Glomerular endothelial cell (primary cell): ENCODE measurements around the gene SPDEF. TPM values are rescaled to one million over a fixed set of nuclear protein-coding genes. Genes with fewer than 3 reads are reported as not detected.

Experiments
- DNase-seq: peaks from one replicate; pipeline ENCODE4 v3.0.0-alpha.2; 2011; ENCODE audit warnings: low read depth, low spot score; ENCODE audit errors: extremely low read depth
- total RNA-seq: library from RNA; depleted of rRNA; stranded (reverse); fragments of >200 nt; gene quantifications from 2 replicates; pipeline ENCODE4 v1.2.3, GENCODE V29; 2015

SPDEF gene
- total RNA-seq, 1 donor from 2014 or later = not detected

- DNase-seq = no peak
These were observed 8.1 kb upstream of the SPDEF start for GRCh38 chr6:34564181-34564580.

GRCh38 chr6:34563513-34563870 is 7.4 kb upstream of the SPDEF start:
- no peak for DNase-seq

- no peak for DNase-seq
These were observed 6.9 kb upstream of the SPDEF start for GRCh38 chr6:34562861-34563512.

GRCh38 chr6:34562350-34562749 is 6.2 kb upstream of the SPDEF start:
- DNase-seq = no peak

GRCh38 chr6:34561227-34561530 is 5.0 kb upstream of the SPDEF start:
- no peak for DNase-seq

GRCh38 chr6:34560366-34561226 is 4.5 kb upstream of the SPDEF start:
- no peak for DNase-seq

- no peak for DNase-seq
These were observed 3.7 kb upstream of the SPDEF start for GRCh38 chr6:34559651-34560365.

- no peak for DNase-seq
These were observed 2.1 kb upstream of the SPDEF start for GRCh38 chr6:34558172-34558714.

- no peak for DNase-seq
These were observed 1.1 kb upstream of the SPDEF start for GRCh38 chr6:34557228-34557627.

GRCh38 chr6:34556493-34556892 is 364 bp upstream of the SPDEF start:
- no peak for DNase-seq

- DNase-seq = no peak
These were observed 801 bp downstream of the SPDEF start for GRCh38 chr6:34555328-34555727.

GRCh38 chr6:34555007-34555322 is 1.2 kb downstream of the SPDEF start:
- no peak for DNase-seq

- DNase-seq = no peak
These were observed 1.7 kb downstream of the SPDEF start for GRCh38 chr6:34554291-34555006.

GRCh38 chr6:34553750-34554149 is 2.4 kb downstream of the SPDEF start:
- no peak for DNase-seq

GRCh38 chr6:34553146-34553545 is 3.0 kb downstream of the SPDEF start:
- no peak for DNase-seq

GRCh38 chr6:34552620-34553019 is 3.5 kb downstream of the SPDEF start:
- no peak for DNase-seq

GRCh38 chr6:34551720-34552119 is 4.4 kb downstream of the SPDEF start:
- DNase-seq = no peak

- DNase-seq = no peak
These were observed 6.3 kb downstream of the SPDEF start for GRCh38 chr6:34549804-34550202.

GRCh38 chr6:34549026-34549803 is 6.9 kb downstream of the SPDEF start:
- no peak for DNase-seq
